ENCODE data around the gene TASOR2. TPM values are rescaled to one million over a fixed set of nuclear protein-coding genes. Genes with fewer than 3 reads are reported as not detected.

Gene TASOR2
- total RNA-seq, 2 experiments from 2014 or later, result 50.0 to 51.0 TPM

- Mint-ChIP-seq H3K27me3 (no peaks in the 10 kb centered on the region), H3K36me3 (ENCODE audit: low read depth) (peaks cover 27% of the 10 kb centered on the region), H3K4me3 (peak overlapping the region; percentile 96), H3K27ac (peak overlapping the region; percentile 98), H3K4me1 (ENCODE audit: low read depth) (peaks cover 54% of the 10 kb centered on the region), H3K9me3 (no peaks in the 10 kb centered on the region)
- ATAC-seq (ENCODE audit: poor library complexity), result peak; percentile 62
- no peaks in the 10 kb centered on the region for H3K36me3 ChIP-seq (ENCODE audit: insufficient read depth, low read length)
- peak overlapping the region; percentile 81 to 98 for H3K27ac ChIP-seq (ENCODE audit: low read depth in 1 of 2, low read length in 2 of 2)
- intact Hi-C loops (cut with DNase I, micrococcal nuclease), result loop anchor here (1.0 to 5.0 kb wide), 4 partner anchors 26 to 187 kb away; partner anchors contain the start of gene GDI2 (in 2 of the 2)
- peak; percentile 56 for TF ChIP-seq CTCF (IDR thresholded peaks at IDR 0.05)
- POLR2A ChIA-PET, result interaction anchor here (0.6 to 1.8 kb wide), 12 partner anchors 8 to 725 kb away, joined by 3 to 12 read pairs (median 4); partner anchors contain the start of genes ANKRD16, ASB13 and FBH1
- DNase-seq, result peak; percentile 28 to 88 (median 58)
- H3K4me1 ChIP-seq (ENCODE audit: insufficient read depth, low read length), result peaks cover 28% of the 10 kb centered on the region
- CTCF ChIA-PET, result no interaction called here
- peak overlapping the region; percentile 71 for H3K4me3 ChIP-seq (ENCODE audit: low read length)
- H3K27me3 ChIP-seq (ENCODE audit: control insufficient read depth in 1 of 2, insufficient read depth in 2 of 2, low read length in 2 of 2), result no peaks in the 10 kb centered on the region
- no peaks in the 10 kb centered on the region for H3K9me3 ChIP-seq (ENCODE audit: control insufficient read depth in 1 of 2, insufficient read depth in 1 of 2, low read length in 2 of 2)
Measured at GRCh38 chr10:5684971-5685763, 529 bp downstream of the TASOR2 start.

- intact Hi-C loops (cut with DNase I, micrococcal nuclease), result loop anchor here (2.0 to 5.0 kb wide), 3 partner anchors 25 to 186 kb away; partner anchors contain the start of gene GDI2 (in 1 of the 2)
- ATAC-seq (ENCODE audit: poor library complexity) (no peak), DNase-seq (peak in 2 of 14 experiments; percentile 31 to 38)
- no peaks in the 10 kb centered on the region for H3K27me3 ChIP-seq (ENCODE audit: control insufficient read depth in 1 of 2, insufficient read depth in 2 of 2, low read length in 2 of 2)
- H3K4me3 Mint-ChIP-seq, result peak overlapping the region; percentile 96
- H3K9me3 Mint-ChIP-seq, result no peaks in the 10 kb centered on the region
- peak overlapping the region; percentile 98 for H3K27ac Mint-ChIP-seq
- peak overlapping the region; percentile 71 for H3K4me3 ChIP-seq (ENCODE audit: low read length)
- H3K4me1 ChIP-seq (ENCODE audit: insufficient read depth, low read length), result peaks cover 28% of the 10 kb centered on the region
- no peaks in the 10 kb centered on the region for H3K9me3 ChIP-seq (ENCODE audit: control insufficient read depth in 1 of 2, insufficient read depth in 1 of 2, low read length in 2 of 2)
- H3K36me3 ChIP-seq (ENCODE audit: insufficient read depth, low read length), result no peaks in the 10 kb centered on the region
- CTCF ChIA-PET, result no interaction called here
- H3K27ac ChIP-seq (ENCODE audit: low read depth in 1 of 2, low read length in 2 of 2), result peak overlapping the region; percentile 81 to 98
- H3K4me1 Mint-ChIP-seq (ENCODE audit: low read depth), result peaks cover 58% of the 10 kb centered on the region
- peak; percentile 25 for TF ChIP-seq CTCF (IDR thresholded peaks at IDR 0.05)
- POLR2A ChIA-PET, result interaction anchor here (1.0 kb wide), 1 partner anchor 128 kb away, joined by 3 read pairs; no protein-coding TSS in a partner anchor
- no peaks in the 10 kb centered on the region for H3K27me3 Mint-ChIP-seq
- peaks cover 27% of the 10 kb centered on the region for H3K36me3 Mint-ChIP-seq (ENCODE audit: low read depth)
Measured at GRCh38 chr10:5685764-5686240, 1.2 kb downstream of the TASOR2 start.

GRCh38 chr10:5688587-5688986 lies 3.9 kb downstream of the TASOR2 start:
- no peak for ATAC-seq (ENCODE audit: poor library complexity)
- no peak overlapping the region for H3K4me3 Mint-ChIP-seq

More at GRCh38 chr10:5688587-5688986, 3.9 kb downstream of the TASOR2 start:
- no peak for DNase-seq
- Mint-ChIP-seq H3K4me1 (ENCODE audit: low read depth) (peaks cover 79% of the 10 kb centered on the region), H3K9me3 (no peaks in the 10 kb centered on the region), H3K27ac (peak overlapping the region; percentile 27), H3K27me3 (no peaks in the 10 kb centered on the region), H3K36me3 (ENCODE audit: low read depth) (peaks cover 27% of the 10 kb centered on the region)
- Histone ChIP-seq H3K9me3 (ENCODE audit: control insufficient read depth in 1 of 2, insufficient read depth in 1 of 2, low read length in 2 of 2) (no peaks in the 10 kb centered on the region), H3K4me1 (ENCODE audit: insufficient read depth, low read length) (peaks cover 46% of the 10 kb centered on the region), H3K27ac (ENCODE audit: low read depth in 1 of 2, low read length in 2 of 2) (no peak overlapping the region), H3K27me3 (ENCODE audit: control insufficient read depth in 1 of 2, insufficient read depth in 2 of 2, low read length in 2 of 2) (no peaks in the 10 kb centered on the region), H3K4me3 (ENCODE audit: low read length) (no peak overlapping the region), H3K36me3 (ENCODE audit: insufficient read depth, low read length) (no peaks in the 10 kb centered on the region)
- no peak for TF ChIP-seq CTCF (IDR thresholded peaks at IDR 0.05)
- POLR2A ChIA-PET, result interaction anchor here (1.2 kb wide), 1 partner anchor 12 kb away, joined by 3 read pairs; no protein-coding TSS in a partner anchor
- intact Hi-C loops (cut with DNase I, micrococcal nuclease), result loop anchor here in 1 of 2 experiments (5.0 kb wide), 1 partner anchor 184 kb away; no protein-coding TSS in a partner anchor
- CTCF ChIA-PET, result interaction anchor here (0.7 to 1.8 kb wide), 4 partner anchors 13 to 243 kb away, joined by 3 to 6 read pairs (median 3); no protein-coding TSS in a partner anchor

Data from CD4-positive, alpha-beta T cell (primary cell).